HG02763 (cell line): ENCODE results near the gene CPO.

ENCODE experiments used
- ATAC-seq: cut with Tn5 transposase; IDR thresholded peaks from one replicate; pipeline ENCODE4 v1.9.1; 2021; ENCODE audit warnings: mild to moderate bottlenecking, moderate library complexity; ENCODE audit not compliant: unreplicated experiment

Gene CPO

GRCh38 chr2:206970589-206971360 is 31.5 kb downstream of the CPO start:
- no peak for ATAC-seq

- ATAC-seq = no peak
Observed at GRCh38 chr2:206971805-206972204, 32.5 kb downstream of the CPO start.

GRCh38 chr2:206974551-206974950 is 35.2 kb downstream of the CPO start:
- ATAC-seq = no peak

GRCh38 chr2:206978746-206979145 is 39.4 kb downstream of the CPO start:
- ATAC-seq = no peak

GRCh38 chr2:206979365-206979764 is 40.0 kb downstream of the CPO start:
- ATAC-seq = no peak

GRCh38 chr2:206979922-206980321 is 40.6 kb downstream of the CPO start:
- no peak for ATAC-seq

- no peak for ATAC-seq
Observed at GRCh38 chr2:206980413-206980812, 41.1 kb downstream of the CPO start.

- no peak for ATAC-seq
Observed at GRCh38 chr2:206981086-206981674, 41.9 kb downstream of the CPO start.

GRCh38 chr2:206981739-206982340 is 42.5 kb downstream of the CPO start:
- ATAC-seq = no peak

- ATAC-seq = no peak
Observed at GRCh38 chr2:206982360-206982955, 43.1 kb downstream of the CPO start.

- ATAC-seq = no peak
Observed at GRCh38 chr2:206983161-206983859, 44.0 kb downstream of the CPO start.

- ATAC-seq = no peak
Observed at GRCh38 chr2:206984206-206984605, 44.9 kb downstream of the CPO start.

- ATAC-seq = no peak
Observed at GRCh38 chr2:206986943-206987342, 47.6 kb downstream of the CPO start.

- ATAC-seq = no peak
Observed at GRCh38 chr2:206987810-206988209, 48.5 kb downstream of the CPO start.

- no peak for ATAC-seq
Observed at GRCh38 chr2:206988884-206989283, 49.6 kb downstream of the CPO start.

- ATAC-seq = peak; percentile 76
Observed at GRCh38 chr2:206989311-206989710, 50.0 kb downstream of the CPO start.

GRCh38 chr2:206990360-206990759 is 51.0 kb downstream of the CPO start:
- ATAC-seq = no peak

GRCh38 chr2:206991070-206991469 is 51.8 kb downstream of the CPO start:
- ATAC-seq = no peak

- no peak for ATAC-seq
Observed at GRCh38 chr2:206993396-206993911, 54.1 kb downstream of the CPO start.

GRCh38 chr2:206993964-206994363 is 54.6 kb downstream of the CPO start:
- no peak for ATAC-seq

- no peak for ATAC-seq
Observed at GRCh38 chr2:206996556-206997065, 57.3 kb downstream of the CPO start.
